HG03045 (cell line): ENCODE measurements around the gene PPT2.
"Not testable (repeated sequence)": the region's sequence is repeated elsewhere in the genome, so short reads cannot be mapped to it uniquely, and the experiment has no call there.

Source experiments
- ATAC-seq: cut with Tn5 transposase; IDR thresholded peaks from one replicate; pipeline ENCODE4 v1.9.1; 2021; ENCODE audit warnings: mild to moderate bottlenecking, moderate library complexity; ENCODE audit not compliant: unreplicated experiment

The PPT2 gene

DNA sequence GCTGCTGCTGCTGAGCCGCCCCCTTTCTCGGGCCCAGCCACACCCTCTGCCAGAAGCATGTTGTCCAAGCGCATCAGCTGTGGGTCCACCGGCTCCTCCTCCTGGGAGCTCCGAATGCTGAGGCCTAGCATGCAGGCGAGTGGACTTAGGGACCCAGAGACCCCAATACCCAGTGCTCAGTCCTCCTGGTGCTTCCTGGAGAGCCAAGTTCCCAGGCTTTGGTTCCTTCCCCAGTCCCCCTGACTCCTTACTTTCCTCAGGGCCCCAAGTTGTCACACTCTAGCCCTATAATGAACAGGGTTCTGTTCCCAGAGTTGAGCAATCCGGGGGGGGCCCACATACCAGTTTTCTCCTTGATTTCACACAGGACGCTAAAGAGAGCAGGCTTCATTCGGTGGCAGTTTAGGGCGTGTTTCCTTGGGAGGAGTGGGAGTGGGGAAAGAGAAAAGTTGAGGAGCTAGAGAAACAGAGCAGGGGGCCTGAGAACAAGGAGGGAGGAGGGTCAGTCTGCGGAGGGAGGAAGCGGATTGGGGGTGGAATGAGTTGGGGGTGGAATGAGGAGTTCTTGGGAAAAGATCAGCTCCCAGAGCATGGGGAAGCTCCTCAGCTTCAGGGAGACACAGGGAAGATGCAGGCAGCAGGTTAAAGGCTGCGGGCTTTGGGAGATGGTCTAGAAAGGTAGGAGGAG is 34.6 kb downstream of the PPT2 start:
- no peak for ATAC-seq

- no peak for ATAC-seq
Measured at GRCh38 chr6:32189069-32189741, 35.3 kb downstream of the PPT2 start.

DNA sequence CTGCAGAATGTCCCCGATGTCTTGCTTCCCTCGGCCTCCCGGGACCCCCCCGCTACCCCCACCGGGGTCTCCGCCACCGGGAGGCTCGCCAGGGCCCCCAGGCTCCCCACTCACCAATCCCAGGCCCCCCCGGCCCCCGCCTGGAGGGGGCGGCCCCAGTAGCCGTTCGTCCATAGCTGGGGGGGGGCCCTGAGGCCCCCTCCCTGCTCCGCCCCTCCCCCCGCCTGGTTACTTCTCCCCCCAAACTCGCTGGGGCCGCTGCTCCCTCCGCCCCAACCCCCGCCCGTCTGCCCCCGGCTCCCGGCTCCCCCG is 35.8 kb downstream of the PPT2 start:
- no peak for ATAC-seq

- ATAC-seq: peak; percentile 49
Measured at GRCh38 chr6:32190054-32190851, 36.3 kb downstream of the PPT2 start, which contains the start of gene PBX2. Gene PBX2, minus strand, starts transcription at chr6:32190202. Its CDS starts 287 bp downstream, at chr6:32189915.

DNA sequence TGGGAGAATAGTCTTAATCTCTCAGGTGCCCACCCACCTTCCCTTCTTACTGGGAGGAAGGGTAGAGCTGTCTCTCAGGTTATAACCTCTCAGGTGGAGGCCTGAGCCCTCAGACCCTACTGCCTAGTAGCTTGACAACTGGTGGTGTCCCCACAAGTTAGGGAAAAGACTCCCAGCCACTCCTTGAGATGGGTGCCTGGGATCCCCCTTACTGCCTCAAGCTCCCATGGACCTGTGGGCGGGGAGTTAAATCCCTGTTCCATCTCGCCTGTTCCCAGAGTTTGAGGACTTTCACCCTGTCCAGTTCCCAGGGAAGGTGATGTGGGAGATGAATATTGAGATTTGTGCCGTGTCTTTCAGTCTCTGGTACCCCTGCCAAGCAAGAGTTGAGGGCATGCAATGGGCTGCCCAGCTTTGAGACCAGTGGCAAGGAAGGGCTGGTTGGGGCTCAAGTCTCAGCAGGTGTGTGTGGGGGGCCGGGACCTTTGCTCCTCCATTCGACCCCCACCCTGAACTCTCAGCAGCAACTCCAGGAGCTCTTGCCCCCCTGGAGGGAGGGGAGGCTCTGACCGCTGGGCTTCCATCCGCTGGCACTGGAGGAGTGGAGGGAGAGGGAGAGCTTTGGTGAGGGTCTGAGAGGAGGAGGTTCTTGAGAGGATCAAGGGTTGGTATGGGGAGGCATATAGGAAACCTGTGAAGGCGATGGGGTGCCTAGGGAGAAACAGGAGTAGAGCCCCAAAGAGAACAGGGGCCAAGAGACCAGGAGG is 37.2 kb downstream of the PPT2 start:
- no peak for ATAC-seq

DNA sequence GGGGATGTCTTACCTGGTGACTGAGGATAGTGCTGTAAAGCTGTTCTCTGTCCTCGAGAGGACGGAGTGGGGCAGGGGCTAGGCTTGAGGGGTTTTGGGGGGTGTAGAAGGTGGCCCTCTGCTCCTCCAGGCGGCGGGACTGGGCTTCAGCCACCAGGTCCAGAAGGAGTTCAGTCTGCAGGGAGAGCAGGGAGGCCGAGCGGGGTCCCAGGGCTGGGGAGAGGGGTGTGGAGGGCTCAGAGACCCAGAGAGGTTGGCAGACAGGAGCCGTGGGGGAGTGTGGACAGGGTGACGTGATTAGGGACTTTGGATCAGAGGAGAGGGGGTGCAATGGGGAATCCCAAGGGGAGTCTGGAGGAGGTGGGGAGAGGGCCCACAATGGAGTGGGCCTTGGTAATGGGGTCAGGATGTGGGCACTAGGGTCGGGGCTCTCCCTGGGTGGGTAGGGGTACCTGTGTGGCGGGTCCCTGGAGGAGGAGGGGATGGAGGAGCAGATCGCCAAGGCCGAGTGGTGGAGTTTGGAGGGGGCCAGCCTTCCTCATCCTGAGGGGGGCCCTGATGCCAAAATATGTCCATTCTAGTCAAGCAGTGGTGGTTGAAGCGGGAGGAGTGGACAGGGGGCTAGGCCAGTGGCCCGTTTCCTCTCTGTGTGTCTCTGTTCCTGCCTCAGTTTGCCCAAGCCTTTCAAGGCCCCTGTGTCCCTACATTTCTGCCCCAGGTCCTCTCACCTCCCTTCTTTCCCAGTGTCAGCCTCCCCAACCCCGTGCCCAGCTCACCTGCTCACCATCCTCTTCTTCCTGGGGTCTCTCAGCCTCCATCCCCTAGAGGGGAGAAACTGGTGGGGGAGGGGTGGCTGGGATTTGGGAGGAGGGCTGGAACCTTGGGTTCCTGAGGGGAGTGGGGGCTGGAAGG is 38.0 kb downstream of the PPT2 start:
- ATAC-seq: no peak

GRCh38 chr6:32192608-32193039 is 38.7 kb downstream of the PPT2 start, which contains the start of gene GPSM3:
Gene GPSM3, minus strand, starts transcription at chr6:32192643. Its CDS starts 130 bp downstream, at chr6:32192513.
- ATAC-seq: no peak

DNA sequence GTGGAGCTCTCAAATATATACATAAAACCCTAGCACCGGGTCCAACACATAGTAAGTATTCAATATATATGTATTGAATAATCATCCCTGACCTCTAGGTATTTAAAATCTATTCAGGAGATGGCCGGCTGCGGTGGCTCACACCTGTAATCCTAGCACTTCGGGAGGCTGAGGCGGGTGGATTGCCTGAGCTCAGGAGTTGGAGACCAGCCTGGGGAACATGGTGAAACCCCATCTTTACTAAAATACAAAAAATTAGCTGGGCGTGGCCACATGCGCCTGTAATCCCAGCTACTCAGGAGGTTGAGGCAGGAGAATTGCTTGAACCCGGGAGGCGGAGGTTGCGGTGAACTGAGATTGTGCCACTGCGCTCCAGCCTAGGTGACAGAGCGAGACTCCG is 39.2 kb downstream of the PPT2 start:
- not testable (repeated sequence) for ATAC-seq

- ATAC-seq: no peak
Measured at GRCh38 chr6:32194388-32194787, 40.4 kb downstream of the PPT2 start.

DNA sequence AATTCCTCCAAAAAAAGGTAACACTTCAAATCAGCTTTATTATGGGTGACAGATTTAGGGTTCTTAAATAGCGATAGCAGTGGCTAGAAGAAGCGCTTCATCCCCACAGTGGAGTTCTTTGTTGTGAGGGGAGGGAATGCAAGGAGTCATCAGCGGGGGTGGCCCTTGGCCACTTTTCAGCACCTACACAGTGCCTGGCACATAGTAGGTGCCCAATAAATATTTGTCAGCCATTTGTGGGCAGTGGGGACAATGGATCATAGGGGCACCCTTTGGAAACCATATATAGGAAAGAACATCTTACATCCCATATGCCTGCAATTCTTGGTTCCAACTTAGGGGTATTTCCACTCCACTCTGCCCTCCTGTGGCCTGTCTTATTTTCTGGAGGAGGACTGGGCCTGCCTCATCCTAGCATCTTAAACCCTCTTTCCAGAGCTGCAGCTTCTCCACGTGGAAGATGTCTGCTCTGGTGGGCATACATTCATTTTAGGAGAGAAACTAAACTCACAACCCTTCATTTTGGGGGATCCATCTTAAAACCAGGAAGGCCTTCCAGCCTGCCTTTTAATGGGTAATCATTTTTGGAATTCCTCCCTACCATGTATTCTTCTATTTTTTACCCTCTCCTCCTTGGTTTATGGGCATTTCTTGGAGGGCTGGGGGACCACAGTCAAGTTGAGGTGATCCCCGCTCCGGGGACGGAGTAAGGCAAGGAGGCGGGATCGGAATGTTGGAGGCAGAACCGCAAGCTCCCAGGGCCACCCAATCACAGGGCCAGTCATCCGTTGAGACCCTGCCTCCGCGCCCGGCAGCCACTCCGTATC is 41.1 kb downstream of the PPT2 start:
- peak; percentile 78 for ATAC-seq

GRCh38 chr6:32195652-32195901 is 41.6 kb downstream of the PPT2 start:
- ATAC-seq: no peak

DNA sequence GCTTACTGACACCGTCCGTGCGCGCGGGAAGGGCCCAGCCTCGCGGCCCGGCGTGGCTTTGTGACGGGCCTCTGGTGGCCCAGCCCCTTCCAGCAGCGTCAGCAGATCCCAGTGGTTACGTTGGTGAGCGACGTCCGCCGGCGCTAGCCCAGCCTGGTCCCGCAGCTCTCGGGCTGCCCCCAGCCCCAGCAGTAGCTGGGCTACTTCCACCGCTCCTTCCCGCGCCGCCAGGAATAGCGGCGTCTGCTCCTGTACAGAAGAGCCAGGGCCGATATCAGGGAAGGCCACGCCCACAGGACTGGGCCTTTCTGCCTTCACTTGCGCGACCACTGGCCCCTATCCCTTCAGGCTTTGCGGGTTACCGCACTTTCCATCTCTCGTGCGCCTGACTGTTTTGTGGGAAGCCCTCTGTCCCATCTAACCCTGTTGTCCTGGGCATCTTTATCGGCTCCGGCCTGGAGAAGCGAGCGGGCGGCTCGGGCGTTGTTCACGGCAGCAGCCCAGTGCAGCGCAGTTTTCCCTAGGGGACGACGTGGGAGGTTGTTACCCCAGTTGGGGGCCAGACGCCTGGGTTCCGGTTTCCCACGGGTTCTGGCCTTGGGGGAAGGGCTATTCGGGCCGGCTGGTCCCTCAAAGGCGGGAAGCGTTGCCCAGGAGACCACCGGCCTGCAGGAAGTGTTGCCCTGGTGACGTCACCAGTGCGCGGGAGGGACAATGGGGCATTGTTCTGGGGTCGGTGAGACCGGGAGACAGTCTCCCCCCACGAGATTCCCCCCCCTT is 42.2 kb downstream of the PPT2 start:
- ATAC-seq: peak; percentile 76

- no peak for ATAC-seq
Measured at GRCh38 chr6:32196682-32197616, 43.0 kb downstream of the PPT2 start.

DNA sequence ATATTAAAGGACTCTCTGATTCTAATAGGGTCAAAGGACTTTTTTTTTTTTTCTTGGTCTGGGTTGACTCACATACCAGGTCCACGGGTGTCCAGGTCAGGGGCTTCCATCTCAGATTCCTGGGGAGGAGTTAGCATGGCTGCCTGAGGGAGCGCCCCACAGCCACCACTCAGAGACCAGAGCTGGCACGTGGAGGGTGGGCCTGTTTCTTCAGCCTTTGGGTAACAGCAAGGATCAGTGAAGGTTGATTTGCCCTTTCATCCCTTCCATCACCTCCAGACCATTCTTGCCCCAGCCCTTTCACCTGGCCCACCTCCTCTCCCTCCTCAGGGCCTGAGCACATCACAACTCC is 44.4 kb downstream of the PPT2 start:
- ATAC-seq: no peak

DNA sequence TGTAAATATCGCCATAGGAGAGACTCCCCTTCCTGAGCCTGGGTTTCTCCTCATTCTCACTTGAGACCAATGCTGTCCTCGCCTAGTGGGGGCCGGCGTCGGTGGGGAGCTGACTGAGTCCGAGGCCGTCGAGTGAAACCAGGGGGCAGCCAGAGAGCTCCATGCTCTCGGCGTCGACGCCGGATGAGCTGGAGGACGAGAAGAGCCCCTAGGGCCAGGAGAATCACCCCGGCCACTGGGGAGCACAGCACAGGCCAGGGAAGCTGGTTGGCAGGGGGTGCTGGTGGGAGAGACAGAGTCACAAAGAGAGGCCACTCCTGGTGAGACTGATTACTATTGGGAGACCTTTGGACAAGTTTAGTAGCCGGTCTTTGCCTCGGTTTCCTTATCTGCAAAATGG is 44.9 kb downstream of the PPT2 start:
- no peak for ATAC-seq

DNA sequence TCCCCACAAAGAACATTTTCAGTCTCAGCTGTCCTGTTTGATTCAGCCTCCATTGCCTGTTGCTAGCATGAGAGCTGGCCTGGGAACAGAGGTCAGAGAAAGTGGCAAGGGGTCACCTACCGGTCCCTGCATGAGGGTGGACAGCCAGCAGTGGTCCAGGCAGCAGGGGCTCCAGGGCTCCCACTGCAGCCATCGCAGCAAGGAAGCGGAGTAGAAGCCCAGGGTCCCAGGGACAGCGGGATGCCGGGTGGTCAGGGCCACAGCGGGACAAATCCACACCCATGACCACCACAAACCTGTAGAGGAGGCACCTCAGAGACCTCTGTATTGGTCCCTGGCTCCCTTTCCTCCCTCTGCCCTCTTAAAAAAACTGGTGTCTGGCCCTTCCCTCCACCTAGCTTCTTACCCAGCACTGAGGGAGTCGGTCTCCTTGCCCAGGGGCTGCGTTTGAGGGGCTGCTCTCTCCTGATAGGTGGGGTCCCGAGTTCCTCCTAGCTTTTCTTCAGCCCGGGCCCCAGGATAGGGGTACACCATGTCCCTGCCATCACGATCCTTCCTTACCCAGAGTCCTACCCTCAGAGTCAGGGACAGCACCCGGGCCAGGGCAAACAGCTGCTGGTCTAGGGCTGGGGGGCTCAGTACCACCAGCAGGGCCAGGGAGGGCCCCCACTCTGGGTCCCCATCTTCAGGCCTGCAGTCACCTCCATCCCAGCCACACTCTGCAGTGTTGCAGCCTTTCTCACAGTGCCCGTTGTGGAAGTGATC is 47.0 kb downstream of the PPT2 start:
- ATAC-seq: no peak

DNA sequence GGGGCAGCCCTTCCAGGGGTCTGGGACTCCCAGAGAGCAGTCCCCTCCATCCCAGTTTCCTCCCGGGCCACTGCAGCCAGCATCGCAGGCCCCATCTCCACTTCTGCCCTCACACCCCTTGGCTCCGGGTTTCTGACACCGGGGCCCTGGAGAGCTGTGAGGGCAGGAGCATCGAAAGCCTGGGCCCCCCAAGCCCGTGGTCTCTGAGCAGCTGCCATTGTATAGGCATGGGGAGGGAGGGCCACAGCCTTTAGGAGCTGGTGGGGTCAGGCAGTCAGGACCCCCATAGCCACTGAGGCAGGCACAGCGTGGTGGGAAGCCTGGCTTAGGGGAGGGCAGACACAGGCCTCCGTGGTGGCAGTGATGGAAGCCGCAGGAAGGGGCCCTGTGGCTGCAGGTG is 48.2 kb downstream of the PPT2 start:
- ATAC-seq: no peak
